SW 1271 (cell line): ENCODE results near the gene H6PD.

Experiments used
- DNase-seq, 2 experiments: peaks; one replicate each; lab custom pipeline; 2025; lab: John Stamatoyannopoulos, UW

H6PD gene

GRCh38 chr1:9234223-9235095 lies at the start of gene H6PD:
TSS of gene H6PD (plus strand) at chr1:9234774. CDS start at chr1:9244935, 10,161 bp downstream.
- peak in 1 of 2 experiments; percentile 66 for DNase-seq

GRCh38 chr1:9186082-9186859 lies 48.3 kb upstream of the H6PD start:
- DNase-seq: no peak

GRCh38 chr1:9187004-9187403 lies 47.6 kb upstream of the H6PD start:
- DNase-seq: no peak

GRCh38 chr1:9190234-9190633 lies 44.3 kb upstream of the H6PD start:
- DNase-seq: no peak

GRCh38 chr1:9191231-9191630 lies 43.3 kb upstream of the H6PD start:
- DNase-seq: no peak

- no peak for DNase-seq
Observed at GRCh38 chr1:9192578-9193232, 41.9 kb upstream of the H6PD start.

GRCh38 chr1:9193233-9193625 lies 41.3 kb upstream of the H6PD start:
- no peak for DNase-seq

GRCh38 chr1:9194024-9194423 lies 40.5 kb upstream of the H6PD start:
- DNase-seq: no peak

- no peak for DNase-seq
Observed at GRCh38 chr1:9195651-9196050, 38.9 kb upstream of the H6PD start.

- DNase-seq: no peak
Observed at GRCh38 chr1:9196129-9197040, 38.2 kb upstream of the H6PD start.

GRCh38 chr1:9197186-9198099 lies 37.1 kb upstream of the H6PD start:
- no peak for DNase-seq

- no peak for DNase-seq
Observed at GRCh38 chr1:9198538-9199361, 35.8 kb upstream of the H6PD start.

- DNase-seq: no peak
Observed at GRCh38 chr1:9200441-9200840, 34.1 kb upstream of the H6PD start.

GRCh38 chr1:9201401-9202239 lies 33.0 kb upstream of the H6PD start:
- no peak for DNase-seq

GRCh38 chr1:9202240-9202870 lies 32.2 kb upstream of the H6PD start:
- DNase-seq: no peak

- DNase-seq: no peak
Observed at GRCh38 chr1:9203511-9203982, 31.0 kb upstream of the H6PD start.

GRCh38 chr1:9204156-9204720 lies 30.3 kb upstream of the H6PD start:
- DNase-seq: no peak

GRCh38 chr1:9207086-9207485 lies 27.5 kb upstream of the H6PD start:
- no peak for DNase-seq
